GOT3 (cell line): ENCODE data around the gene CDKL1.

Source experiments
- DNase-seq: peaks from one replicate; lab custom pipeline; 2025; ENCODE audit warnings: mixed read lengths; lab: John Stamatoyannopoulos, UW

Gene CDKL1

GRCh38 chr14:50396631-50397389 is at the start of gene CDKL1:
Gene CDKL1 (minus strand): TSS chr14:50396881. CDS start chr14:50395868, 1,013 bp downstream.
- peak; percentile 12 for DNase-seq

GRCh38 chr14:50434528-50434927 is 37.8 kb upstream of the CDKL1 start:
- DNase-seq, result no peak

- no peak for DNase-seq
Observed at GRCh38 chr14:50432131-50432530, 35.5 kb upstream of the CDKL1 start.

- DNase-seq, result no peak
Observed at GRCh38 chr14:50425816-50426215, 29.1 kb upstream of the CDKL1 start.

GRCh38 chr14:50425105-50425504 is 28.4 kb upstream of the CDKL1 start:
- DNase-seq, result no peak

GRCh38 chr14:50423529-50423928 is 26.8 kb upstream of the CDKL1 start:
- DNase-seq, result no peak

- DNase-seq, result no peak
Observed at GRCh38 chr14:50421499-50421898, 24.8 kb upstream of the CDKL1 start.

- no peak for DNase-seq
Observed at GRCh38 chr14:50417853-50418252, 21.2 kb upstream of the CDKL1 start.

GRCh38 chr14:50410921-50411320 is 14.2 kb upstream of the CDKL1 start:
- DNase-seq, result no peak

- no peak for DNase-seq
Observed at GRCh38 chr14:50410071-50410470, 13.4 kb upstream of the CDKL1 start.

- no peak for DNase-seq
Observed at GRCh38 chr14:50407111-50407812, 10.6 kb upstream of the CDKL1 start.

- DNase-seq, result no peak
Observed at GRCh38 chr14:50403419-50403818, 6.7 kb upstream of the CDKL1 start.

GRCh38 chr14:50402965-50403364 is 6.3 kb upstream of the CDKL1 start:
- DNase-seq, result no peak

GRCh38 chr14:50400461-50400860 is 3.8 kb upstream of the CDKL1 start:
- no peak for DNase-seq

GRCh38 chr14:50399251-50400032 is 2.8 kb upstream of the CDKL1 start:
- DNase-seq, result no peak

- DNase-seq, result no peak
Observed at GRCh38 chr14:50398189-50398580, 1.5 kb upstream of the CDKL1 start.

- DNase-seq, result no peak
Observed at GRCh38 chr14:50397390-50398188, 908 bp upstream of the CDKL1 start.

- DNase-seq, result no peak
Observed at GRCh38 chr14:50395448-50395847, 1.2 kb downstream of the CDKL1 start.

GRCh38 chr14:50394713-50395112 is 2.0 kb downstream of the CDKL1 start:
- no peak for DNase-seq

GRCh38 chr14:50389668-50390441 is 6.8 kb downstream of the CDKL1 start:
- no peak for DNase-seq
